Measurements from ENCODE around the gene MIER1. TPM values are rescaled to one million over a fixed set of nuclear protein-coding genes. Genes with fewer than 3 reads are reported as not detected.

Gene MIER1
- total RNA-seq, 1 experiment from 2014 or later, result 28.7 TPM

- TF ChIP-seq, protein P1, sequence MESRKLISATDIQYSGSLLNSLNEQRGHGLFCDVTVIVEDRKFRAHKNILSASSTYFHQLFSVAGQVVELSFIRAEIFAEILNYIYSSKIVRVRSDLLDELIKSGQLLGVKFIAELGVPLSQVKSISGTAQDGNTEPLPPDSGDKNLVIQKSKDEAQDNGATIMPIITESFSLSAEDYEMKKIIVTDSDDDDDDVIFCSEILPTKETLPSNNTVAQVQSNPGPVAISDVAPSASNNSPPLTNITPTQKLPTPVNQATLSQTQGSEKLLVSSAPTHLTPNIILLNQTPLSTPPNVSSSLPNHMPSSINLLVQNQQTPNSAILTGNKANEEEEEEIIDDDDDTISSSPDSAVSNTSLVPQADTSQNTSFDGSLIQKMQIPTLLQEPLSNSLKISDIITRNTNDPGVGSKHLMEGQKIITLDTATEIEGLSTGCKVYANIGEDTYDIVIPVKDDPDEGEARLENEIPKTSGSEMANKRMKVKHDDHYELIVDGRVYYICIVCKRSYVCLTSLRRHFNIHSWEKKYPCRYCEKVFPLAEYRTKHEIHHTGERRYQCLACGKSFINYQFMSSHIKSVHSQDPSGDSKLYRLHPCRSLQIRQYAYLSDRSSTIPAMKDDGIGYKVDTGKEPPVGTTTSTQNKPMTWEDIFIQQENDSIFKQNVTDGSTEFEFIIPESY (IDR thresholded peaks at IDR 0.05; ENCODE audit: extremely low read depth, insufficient replicate concordance, low read length), result no peak
Observed at GRCh38 chr1:66876664-66877063, 48.1 kb upstream of the MIER1 start (continued).

GRCh38 chr1:66889030-66889429 is 35.8 kb upstream of the MIER1 start:
- H3K9ac ChIP-seq (ENCODE audit: low read length), result no peak overlapping the region

More at GRCh38 chr1:66889030-66889429, 35.8 kb upstream of the MIER1 start:
- Histone ChIP-seq H3K79me2 (ENCODE audit: insufficient read depth, low read length) (no peaks in the 10 kb centered on the region), H3K27me3 (ENCODE audit: insufficient read depth, low read length) (no peaks in the 10 kb centered on the region), H3K36me3 (ENCODE audit: control insufficient read depth in 1 of 2, insufficient read depth in 2 of 2, low read length in 2 of 2) (no peaks in the 10 kb centered on the region), H3K4me1 (ENCODE audit: control insufficient read depth in 1 of 2, insufficient read depth in 2 of 2, low read length in 2 of 2) (no peaks in the 10 kb centered on the region), H3K9me3 (ENCODE audit: control insufficient read depth in 1 of 2, insufficient read depth in 1 of 2, low read depth in 1 of 2, low read length in 2 of 2) (no peaks in the 10 kb centered on the region), H3K4me2 (ENCODE audit: low read length) (no peak overlapping the region), H3K27ac (ENCODE audit: low read depth, low read length) (no peak overlapping the region), H4K20me1 (ENCODE audit: insufficient read depth) (no peaks in the 10 kb centered on the region), H3K4me3 (replicated peaks in 1 of 2; ENCODE audit: low read depth in 1 of 2, low read length in 2 of 2) (no peak overlapping the region), H3K9me2 (ENCODE audit: insufficient read depth) (no peaks in the 10 kb centered on the region), H2AFZ (ENCODE audit: low read depth, low read length, poor library complexity, severe bottlenecking) (no peak overlapping the region)
- ChIA-PET CTCF (no interaction called here), RAD21 (ENCODE audit: low non-redundant PET in 1 of 2, low total read pairs in 2 of 2, uncharacterized antibody in 2 of 2, unreplicated experiment in 2 of 2) (no interaction called here), POLR2A (no interaction called here)
- no peak for TF ChIP-seq FOSL1 (IDR thresholded peaks at IDR 0.05; ENCODE audit: low read depth)
- TF ChIP-seq EGR1 (IDR thresholded peaks at IDR 0.05; ENCODE audit: low read depth), result no peak
- TF ChIP-seq JUND (IDR thresholded peaks at IDR 0.05), result no peak
- no peak for TF ChIP-seq SP1 (IDR thresholded peaks at IDR 0.05; ENCODE audit: low read depth)
- TF ChIP-seq, protein P2, sequence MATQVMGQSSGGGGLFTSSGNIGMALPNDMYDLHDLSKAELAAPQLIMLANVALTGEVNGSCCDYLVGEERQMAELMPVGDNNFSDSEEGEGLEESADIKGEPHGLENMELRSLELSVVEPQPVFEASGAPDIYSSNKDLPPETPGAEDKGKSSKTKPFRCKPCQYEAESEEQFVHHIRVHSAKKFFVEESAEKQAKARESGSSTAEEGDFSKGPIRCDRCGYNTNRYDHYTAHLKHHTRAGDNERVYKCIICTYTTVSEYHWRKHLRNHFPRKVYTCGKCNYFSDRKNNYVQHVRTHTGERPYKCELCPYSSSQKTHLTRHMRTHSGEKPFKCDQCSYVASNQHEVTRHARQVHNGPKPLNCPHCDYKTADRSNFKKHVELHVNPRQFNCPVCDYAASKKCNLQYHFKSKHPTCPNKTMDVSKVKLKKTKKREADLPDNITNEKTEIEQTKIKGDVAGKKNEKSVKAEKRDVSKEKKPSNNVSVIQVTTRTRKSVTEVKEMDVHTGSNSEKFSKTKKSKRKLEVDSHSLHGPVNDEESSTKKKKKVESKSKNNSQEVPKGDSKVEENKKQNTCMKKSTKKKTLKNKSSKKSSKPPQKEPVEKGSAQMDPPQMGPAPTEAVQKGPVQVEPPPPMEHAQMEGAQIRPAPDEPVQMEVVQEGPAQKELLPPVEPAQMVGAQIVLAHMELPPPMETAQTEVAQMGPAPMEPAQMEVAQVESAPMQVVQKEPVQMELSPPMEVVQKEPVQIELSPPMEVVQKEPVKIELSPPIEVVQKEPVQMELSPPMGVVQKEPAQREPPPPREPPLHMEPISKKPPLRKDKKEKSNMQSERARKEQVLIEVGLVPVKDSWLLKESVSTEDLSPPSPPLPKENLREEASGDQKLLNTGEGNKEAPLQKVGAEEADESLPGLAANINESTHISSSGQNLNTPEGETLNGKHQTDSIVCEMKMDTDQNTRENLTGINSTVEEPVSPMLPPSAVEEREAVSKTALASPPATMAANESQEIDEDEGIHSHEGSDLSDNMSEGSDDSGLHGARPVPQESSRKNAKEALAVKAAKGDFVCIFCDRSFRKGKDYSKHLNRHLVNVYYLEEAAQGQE (IDR thresholded peaks at IDR 0.05; ENCODE audit: low read depth), result no peak
- no peak for TF ChIP-seq CEBPB (IDR thresholded peaks at IDR 0.05; ENCODE audit: low read depth)
- no peak for TF ChIP-seq ATF3 (IDR thresholded peaks at IDR 0.05)
- no peak for TF ChIP-seq ELF1 (IDR thresholded peaks at IDR 0.05; ENCODE audit: borderline replicate concordance, low read depth)
- no peak for TF ChIP-seq YY1 (IDR thresholded peaks at IDR 0.05; ENCODE audit: extremely low read depth, insufficient replicate concordance, low read depth, low read length)
- TF ChIP-seq EZH2phosphoT487 (IDR thresholded peaks at IDR 0.05; ENCODE audit: borderline replicate concordance), result no peak
- no peak for TF ChIP-seq RAD21 (IDR thresholded peaks at IDR 0.05; ENCODE audit: low read depth)
- TF ChIP-seq, protein P1 (IDR thresholded peaks at IDR 0.05; ENCODE audit: extremely low read depth, insufficient replicate concordance, low read length), result no peak
- TF ChIP-seq SRF (IDR thresholded peaks at IDR 0.05; ENCODE audit: low read depth), result no peak
- TF ChIP-seq CTCF (IDR thresholded peaks at IDR 0.05 in 2 of 3, conservative IDR thresholded peaks at IDR 0.05 in 1 of 3; ENCODE audit: borderline replicate concordance in 1 of 3, insufficient read depth in 1 of 3, low read depth in 2 of 3, low read length in 2 of 3), result no peak
- TF ChIP-seq POLR2A (IDR thresholded peaks at IDR 0.05; ENCODE audit: borderline replicate concordance, extremely low read depth, insufficient read depth, insufficient read length), result no peak
- intact Hi-C loops (cut with micrococcal nuclease), result no loop called here
- BruUV-seq (replicated peaks), result no TSS peak
- ATAC-seq (no peak), DNase-seq (ENCODE audit: low read depth, low spot score) (no peak)
